Ishikawa (cell line): ENCODE measurements around the gene FNDC11.

Experiments used
- CEBPB ChIP-seq: IDR thresholded peaks from 2 replicates; pipeline ENCODE4 v1.6.1; 2012
- EGR1 ChIP-seq: IDR thresholded peaks from 2 replicates; pipeline ENCODE4 v1.6.1; 2012
- EP300 ChIP-seq: IDR thresholded peaks from 2 replicates; pipeline ENCODE4 v1.6.1; 2012; ENCODE audit warnings: borderline replicate concordance
- FOXM1 ChIP-seq: IDR thresholded peaks from 2 replicates; pipeline ENCODE4 v1.6.1; 2012; ENCODE audit warnings: low read depth, borderline replicate concordance
- NFIC ChIP-seq: IDR thresholded peaks from 2 replicates; pipeline ENCODE4 v1.6.1; 2012
- RAD21 ChIP-seq: IDR thresholded peaks from 2 replicates; pipeline ENCODE4 v1.6.1; 2012; ENCODE audit warnings: low read depth
- TAF1 ChIP-seq: IDR thresholded peaks from 2 replicates; pipeline ENCODE4 v1.6.1; 2012; ENCODE audit warnings: low read depth, mild to moderate bottlenecking
- TCF12 ChIP-seq: IDR thresholded peaks from 2 replicates; pipeline ENCODE4 v1.6.1; 2012; ENCODE audit warnings: low read depth
- ZBTB7A ChIP-seq: IDR thresholded peaks from 2 replicates; pipeline ENCODE4 v1.6.1; 2012; ENCODE audit warnings: low read depth
- TF ChIP-seq, protein P1 (sequence below): IDR thresholded peaks from 2 replicates; pipeline ENCODE4 v1.6.1; 2012; ENCODE audit warnings: low read depth, mild to moderate bottlenecking
- TF ChIP-seq, protein P2 (sequence below): IDR thresholded peaks from 2 replicates; pipeline ENCODE4 v1.6.1; 2012

DNA sequence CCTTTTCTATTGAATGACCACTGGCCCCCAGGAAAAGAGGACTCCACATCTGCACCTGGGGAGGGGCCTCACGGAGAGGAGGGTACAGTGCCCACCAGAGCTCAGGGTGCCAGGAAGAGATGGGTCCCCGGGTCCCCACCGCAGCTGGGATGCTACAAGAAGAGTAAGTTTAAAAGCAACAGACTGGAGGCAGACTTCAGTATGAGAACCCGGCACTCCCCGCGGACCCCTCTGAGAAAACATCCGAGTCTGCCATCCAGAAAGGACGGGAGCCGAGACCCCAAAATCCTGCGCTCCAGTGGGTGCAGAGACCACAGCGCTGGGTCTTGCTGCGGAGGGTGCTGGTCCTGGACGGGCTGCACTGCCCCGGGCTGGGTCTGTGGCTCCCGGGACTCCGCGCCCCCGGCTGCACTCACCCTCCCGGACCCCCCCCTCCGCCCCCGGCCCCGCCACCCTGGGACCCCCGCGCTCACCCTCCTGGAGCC is 19.7 kb downstream of the FNDC11 start:
- TF ChIP-seq EP300 (no peak), EGR1 (no peak), CEBPB (no peak), ZBTB7A (no peak), RAD21 (no peak), NFIC (no peak), TAF1 (no peak), TCF12 (no peak), FOXM1 (no peak)
- TF ChIP-seq, protein P1, sequence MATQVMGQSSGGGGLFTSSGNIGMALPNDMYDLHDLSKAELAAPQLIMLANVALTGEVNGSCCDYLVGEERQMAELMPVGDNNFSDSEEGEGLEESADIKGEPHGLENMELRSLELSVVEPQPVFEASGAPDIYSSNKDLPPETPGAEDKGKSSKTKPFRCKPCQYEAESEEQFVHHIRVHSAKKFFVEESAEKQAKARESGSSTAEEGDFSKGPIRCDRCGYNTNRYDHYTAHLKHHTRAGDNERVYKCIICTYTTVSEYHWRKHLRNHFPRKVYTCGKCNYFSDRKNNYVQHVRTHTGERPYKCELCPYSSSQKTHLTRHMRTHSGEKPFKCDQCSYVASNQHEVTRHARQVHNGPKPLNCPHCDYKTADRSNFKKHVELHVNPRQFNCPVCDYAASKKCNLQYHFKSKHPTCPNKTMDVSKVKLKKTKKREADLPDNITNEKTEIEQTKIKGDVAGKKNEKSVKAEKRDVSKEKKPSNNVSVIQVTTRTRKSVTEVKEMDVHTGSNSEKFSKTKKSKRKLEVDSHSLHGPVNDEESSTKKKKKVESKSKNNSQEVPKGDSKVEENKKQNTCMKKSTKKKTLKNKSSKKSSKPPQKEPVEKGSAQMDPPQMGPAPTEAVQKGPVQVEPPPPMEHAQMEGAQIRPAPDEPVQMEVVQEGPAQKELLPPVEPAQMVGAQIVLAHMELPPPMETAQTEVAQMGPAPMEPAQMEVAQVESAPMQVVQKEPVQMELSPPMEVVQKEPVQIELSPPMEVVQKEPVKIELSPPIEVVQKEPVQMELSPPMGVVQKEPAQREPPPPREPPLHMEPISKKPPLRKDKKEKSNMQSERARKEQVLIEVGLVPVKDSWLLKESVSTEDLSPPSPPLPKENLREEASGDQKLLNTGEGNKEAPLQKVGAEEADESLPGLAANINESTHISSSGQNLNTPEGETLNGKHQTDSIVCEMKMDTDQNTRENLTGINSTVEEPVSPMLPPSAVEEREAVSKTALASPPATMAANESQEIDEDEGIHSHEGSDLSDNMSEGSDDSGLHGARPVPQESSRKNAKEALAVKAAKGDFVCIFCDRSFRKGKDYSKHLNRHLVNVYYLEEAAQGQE, result no peak
- TF ChIP-seq, protein P2, sequence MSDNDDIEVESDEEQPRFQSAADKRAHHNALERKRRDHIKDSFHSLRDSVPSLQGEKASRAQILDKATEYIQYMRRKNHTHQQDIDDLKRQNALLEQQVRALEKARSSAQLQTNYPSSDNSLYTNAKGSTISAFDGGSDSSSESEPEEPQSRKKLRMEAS, result no peak
